Measurements from ENCODE around the gene SELENOV.

DNA sequence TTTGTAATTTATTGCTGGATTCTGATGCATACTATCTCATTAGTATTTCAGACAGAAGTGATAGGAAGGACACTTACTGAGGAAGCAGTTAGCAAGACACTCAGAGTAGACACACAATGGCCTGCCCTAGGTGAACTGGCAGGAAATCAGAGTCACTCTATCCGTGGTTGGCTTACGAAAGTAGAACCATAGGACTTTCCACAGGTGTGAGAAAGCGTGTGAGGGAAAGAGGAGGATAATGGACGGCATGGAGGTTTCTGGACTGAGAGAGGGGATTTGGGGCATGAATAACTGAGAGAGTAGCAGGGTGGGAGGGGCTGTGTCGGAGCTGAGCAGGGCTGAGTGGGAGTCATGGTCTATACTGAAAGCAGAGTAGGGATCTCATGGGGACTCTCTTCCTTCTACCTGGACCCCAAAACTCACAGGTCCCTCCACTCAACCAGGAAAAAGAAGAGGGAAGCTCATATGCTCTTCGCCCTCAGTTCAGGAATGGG lies 43.7 kb downstream of the SELENOV start:
- TF ChIP-seq, protein P1, sequence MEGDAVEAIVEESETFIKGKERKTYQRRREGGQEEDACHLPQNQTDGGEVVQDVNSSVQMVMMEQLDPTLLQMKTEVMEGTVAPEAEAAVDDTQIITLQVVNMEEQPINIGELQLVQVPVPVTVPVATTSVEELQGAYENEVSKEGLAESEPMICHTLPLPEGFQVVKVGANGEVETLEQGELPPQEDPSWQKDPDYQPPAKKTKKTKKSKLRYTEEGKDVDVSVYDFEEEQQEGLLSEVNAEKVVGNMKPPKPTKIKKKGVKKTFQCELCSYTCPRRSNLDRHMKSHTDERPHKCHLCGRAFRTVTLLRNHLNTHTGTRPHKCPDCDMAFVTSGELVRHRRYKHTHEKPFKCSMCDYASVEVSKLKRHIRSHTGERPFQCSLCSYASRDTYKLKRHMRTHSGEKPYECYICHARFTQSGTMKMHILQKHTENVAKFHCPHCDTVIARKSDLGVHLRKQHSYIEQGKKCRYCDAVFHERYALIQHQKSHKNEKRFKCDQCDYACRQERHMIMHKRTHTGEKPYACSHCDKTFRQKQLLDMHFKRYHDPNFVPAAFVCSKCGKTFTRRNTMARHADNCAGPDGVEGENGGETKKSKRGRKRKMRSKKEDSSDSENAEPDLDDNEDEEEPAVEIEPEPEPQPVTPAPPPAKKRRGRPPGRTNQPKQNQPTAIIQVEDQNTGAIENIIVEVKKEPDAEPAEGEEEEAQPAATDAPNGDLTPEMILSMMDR (IDR thresholded peaks at IDR 0.05): no peak
- TF ChIP-seq POLR2A (IDR thresholded peaks at IDR 0.05): no peak
- TF ChIP-seq POLR2AphosphoS5 (IDR thresholded peaks at IDR 0.05): no peak
- TF ChIP-seq EP300 (IDR thresholded peaks at IDR 0.05): no peak
